Right atrium auricular region (tissue), 2 donors: ENCODE results near the gene BRD3. TPM values are rescaled to one million over a fixed set of nuclear protein-coding genes. Genes with fewer than 3 reads are reported as not detected.

Experiments used
- DNase-seq: peaks from one replicate; pipeline ENCODE4 v3.0.0-alpha.2; 2019; ENCODE audit warnings: low spot score
- H3K27ac ChIP-seq, 2 donors: fragments of 200-600 bp; sonication (generic); 1 replicate in 1 of 2; 2 replicates in 1 of 2; pipeline ENCODE4 v1.5.1; 2016 to 2019
- H3K27me3 ChIP-seq, 2 donors: fragments of 200-600 bp; sonication (generic); one replicate each; pipeline versions ENCODE4 v1.5.1 to v1.6.0; 2017 to 2019
- H3K36me3 ChIP-seq: fragments of 200-600 bp; sonication (generic); one replicate; pipeline ENCODE4 v1.5.1; 2016
- H3K4me1 ChIP-seq, 2 donors: fragments of 200-600 bp; sonication (generic); one replicate each; pipeline versions ENCODE4 v1.5.1 to v1.6.0; 2017 to 2019
- H3K4me3 ChIP-seq, 2 donors: fragments of 200-600 bp; sonication (generic); 1 replicate in 1 of 2; 2 replicates in 1 of 2; pipeline ENCODE4 v1.5.1; 2017 to 2019; ENCODE audit warnings: mild to moderate bottlenecking in 1 of 2, moderate library complexity in 1 of 2
- H3K9me3 ChIP-seq, 2 donors: fragments of 200-600 bp; sonication (generic); one replicate each; pipeline ENCODE4 v1.5.1; 2019
- total RNA-seq, 2 donors: library from RNA; depleted of rRNA; stranded (reverse); fragments of >200 nt; gene quantifications; one replicate each; pipeline ENCODE4 v1.1.0, GENCODE V29; 2016
- TF ChIP-seq, protein P1 (sequence below), 2 donors: fragments of 200-600 bp; sonication (generic); IDR thresholded peaks; one replicate each; pipeline ENCODE4 v1.5.1; 2019; ENCODE audit warnings: antibody characterized with exemption in 2 of 2

Gene BRD3
- total RNA-seq, 2 donors from 2014 or later: 14.1 to 18.5 TPM

DNA sequence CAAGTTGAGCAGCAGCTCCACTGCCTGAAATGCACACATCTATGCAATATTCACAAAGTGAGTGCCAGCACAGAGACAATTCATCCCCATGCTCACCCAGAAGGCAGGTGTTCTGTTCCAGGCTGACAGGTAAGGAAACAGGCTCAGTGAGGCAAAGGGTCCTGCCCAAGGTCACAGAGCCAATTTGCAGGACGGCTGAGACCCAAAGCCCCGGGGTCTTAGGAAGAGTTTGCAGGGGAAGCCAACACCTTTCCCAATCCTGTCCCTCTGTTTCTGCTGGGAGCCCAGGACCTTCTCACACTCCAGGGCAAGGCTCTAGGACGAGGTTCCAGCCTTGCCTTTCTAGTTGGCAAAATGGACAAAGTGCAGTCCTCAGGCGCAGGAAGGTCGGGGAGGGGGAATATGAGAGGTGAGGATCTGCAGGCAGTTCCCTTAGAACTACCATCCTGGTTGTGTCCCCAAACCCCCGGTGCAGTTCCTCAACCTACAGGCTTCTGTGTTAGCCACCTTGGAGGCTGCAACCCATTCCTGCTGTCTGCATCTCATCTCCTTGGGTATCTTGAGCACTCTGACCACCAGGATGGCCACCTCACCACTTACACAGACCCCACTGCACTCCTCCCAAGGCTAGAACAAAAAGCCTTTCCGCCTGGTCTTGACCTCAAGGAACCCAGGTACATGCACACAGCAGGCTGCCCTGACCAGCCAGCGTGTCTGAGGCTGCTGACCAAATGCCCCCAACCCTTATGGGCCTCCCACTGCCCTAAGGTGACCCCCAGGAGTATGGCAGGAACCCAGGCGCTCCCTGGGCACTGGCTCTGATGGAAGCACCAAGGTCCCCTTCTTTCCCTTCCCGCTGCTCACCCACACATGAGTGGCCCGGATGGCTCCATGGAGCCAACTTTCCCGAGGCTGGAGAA lies 1.9 kb upstream of the BRD3 start:
- H3K4me3 ChIP-seq: no peak overlapping the region
- no peaks in the 10 kb centered on the region for H3K36me3 ChIP-seq
- H3K4me1 ChIP-seq: peaks cover 0 to 23% of the 10 kb centered on the region in 2 donors
- H3K9me3 ChIP-seq: no peaks in the 10 kb centered on the region
- no peak overlapping the region for H3K27ac ChIP-seq
- no peaks in the 10 kb centered on the region for H3K27me3 ChIP-seq
- TF ChIP-seq, protein P1, sequence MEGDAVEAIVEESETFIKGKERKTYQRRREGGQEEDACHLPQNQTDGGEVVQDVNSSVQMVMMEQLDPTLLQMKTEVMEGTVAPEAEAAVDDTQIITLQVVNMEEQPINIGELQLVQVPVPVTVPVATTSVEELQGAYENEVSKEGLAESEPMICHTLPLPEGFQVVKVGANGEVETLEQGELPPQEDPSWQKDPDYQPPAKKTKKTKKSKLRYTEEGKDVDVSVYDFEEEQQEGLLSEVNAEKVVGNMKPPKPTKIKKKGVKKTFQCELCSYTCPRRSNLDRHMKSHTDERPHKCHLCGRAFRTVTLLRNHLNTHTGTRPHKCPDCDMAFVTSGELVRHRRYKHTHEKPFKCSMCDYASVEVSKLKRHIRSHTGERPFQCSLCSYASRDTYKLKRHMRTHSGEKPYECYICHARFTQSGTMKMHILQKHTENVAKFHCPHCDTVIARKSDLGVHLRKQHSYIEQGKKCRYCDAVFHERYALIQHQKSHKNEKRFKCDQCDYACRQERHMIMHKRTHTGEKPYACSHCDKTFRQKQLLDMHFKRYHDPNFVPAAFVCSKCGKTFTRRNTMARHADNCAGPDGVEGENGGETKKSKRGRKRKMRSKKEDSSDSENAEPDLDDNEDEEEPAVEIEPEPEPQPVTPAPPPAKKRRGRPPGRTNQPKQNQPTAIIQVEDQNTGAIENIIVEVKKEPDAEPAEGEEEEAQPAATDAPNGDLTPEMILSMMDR (IDR thresholded peaks at IDR 0.05): no peak
- DNase-seq: no peak

DNA sequence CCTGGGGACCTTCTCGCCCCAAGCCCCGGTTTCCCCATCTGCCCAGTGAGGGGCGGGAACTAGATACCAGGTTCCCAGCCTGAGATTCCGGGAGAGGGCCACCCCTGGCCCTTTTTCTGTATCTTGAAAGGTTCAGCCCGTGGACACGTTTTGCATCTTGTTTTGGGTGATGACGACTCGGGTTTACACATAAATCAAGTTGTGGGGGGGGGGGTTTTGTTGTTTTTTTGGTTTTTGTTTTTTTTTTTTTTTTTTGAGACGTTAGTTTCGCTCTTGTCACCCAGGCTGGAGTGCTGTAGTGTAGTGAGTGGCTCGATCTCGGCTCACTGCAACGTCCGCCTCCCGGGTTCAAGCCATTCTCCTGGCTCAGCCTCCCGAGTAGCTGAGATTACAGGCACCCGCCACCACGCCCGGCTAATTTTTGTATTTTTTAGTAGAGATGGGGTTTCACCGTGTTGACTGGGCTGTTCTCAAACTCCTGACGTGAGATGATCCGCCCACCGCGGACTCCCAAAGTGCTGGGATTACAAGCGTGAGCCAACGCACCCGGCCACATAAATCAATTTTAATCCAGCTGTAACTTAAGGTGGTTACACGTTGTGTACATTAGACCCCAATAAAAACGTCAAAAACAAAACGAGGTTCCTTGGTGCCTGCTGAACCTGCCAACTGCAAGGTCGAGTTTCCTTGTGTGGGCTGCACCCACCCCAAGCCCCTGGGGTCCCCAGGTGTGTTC lies 1.1 kb upstream of the BRD3 start:
- TF ChIP-seq, protein P1 (IDR thresholded peaks at IDR 0.05): no peak
- Histone ChIP-seq H3K4me1 (peaks cover 0 to 31% of the 10 kb centered on the region in 2 donors), H3K9me3 (no peaks in the 10 kb centered on the region), H3K36me3 (no peaks in the 10 kb centered on the region), H3K27me3 (no peaks in the 10 kb centered on the region), H3K27ac (peak overlapping the region; percentile 96 to 99), H3K4me3 (peak overlapping the region; percentile 82 to 96)
- DNase-seq: no peak

DNA sequence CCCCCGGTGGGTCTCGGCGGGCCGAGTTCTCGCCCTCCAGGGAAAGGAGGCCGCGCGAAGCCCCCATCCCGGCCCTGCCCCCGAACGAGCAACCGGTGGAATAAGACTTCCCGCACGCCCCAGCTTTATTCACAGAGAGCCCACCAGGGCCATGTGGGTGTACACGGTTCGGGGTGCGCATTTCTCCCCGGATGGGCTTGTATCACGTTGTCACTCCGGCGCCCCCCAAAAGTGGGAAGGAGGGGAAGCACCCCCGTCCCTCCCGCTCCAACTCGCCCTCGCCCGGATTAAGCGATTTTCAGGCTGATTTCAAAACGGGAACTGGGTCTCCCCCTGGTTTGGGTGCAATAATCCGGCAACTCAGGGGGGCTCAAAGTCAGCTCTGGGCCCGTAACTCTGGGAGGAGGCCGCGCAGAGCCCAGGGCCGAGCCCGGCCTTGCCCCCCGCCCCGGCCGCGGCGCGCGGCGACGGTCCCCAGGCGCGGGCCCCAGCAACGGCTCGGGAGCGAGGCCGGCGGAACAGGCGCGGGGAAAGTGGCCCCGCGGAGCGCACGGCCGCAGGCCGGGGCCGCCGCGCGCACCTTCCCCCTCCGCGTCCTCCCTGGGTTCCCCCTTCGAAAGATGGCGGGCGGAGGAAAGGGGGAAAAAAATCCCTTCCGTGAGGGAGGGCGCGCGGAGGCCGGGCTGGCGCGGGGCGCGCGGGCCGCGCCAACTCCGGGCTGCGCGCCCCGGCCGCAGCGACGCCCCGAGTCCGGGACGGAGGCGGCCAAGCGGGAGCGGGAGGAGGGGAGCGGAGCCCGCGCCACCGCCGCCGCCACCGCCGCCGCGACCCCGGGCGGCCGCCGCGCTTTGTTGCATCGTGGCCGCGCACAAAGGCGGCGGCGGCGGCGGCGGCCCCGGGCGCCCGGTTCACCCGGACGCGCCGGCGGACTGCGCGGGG lies 644 bp downstream of the BRD3 start:
- TF ChIP-seq, protein P1 (IDR thresholded peaks at IDR 0.05): no peak
- no peak for DNase-seq
- Histone ChIP-seq H3K27me3 (no peaks in the 10 kb centered on the region), H3K9me3 (no peaks in the 10 kb centered on the region), H3K36me3 (no peaks in the 10 kb centered on the region), H3K27ac (peak overlapping the region; percentile 49 to 76), H3K4me3 (peak overlapping the region; percentile 57 to 82), H3K4me1 (peaks cover 0 to 48% of the 10 kb centered on the region in 2 donors)

DNA sequence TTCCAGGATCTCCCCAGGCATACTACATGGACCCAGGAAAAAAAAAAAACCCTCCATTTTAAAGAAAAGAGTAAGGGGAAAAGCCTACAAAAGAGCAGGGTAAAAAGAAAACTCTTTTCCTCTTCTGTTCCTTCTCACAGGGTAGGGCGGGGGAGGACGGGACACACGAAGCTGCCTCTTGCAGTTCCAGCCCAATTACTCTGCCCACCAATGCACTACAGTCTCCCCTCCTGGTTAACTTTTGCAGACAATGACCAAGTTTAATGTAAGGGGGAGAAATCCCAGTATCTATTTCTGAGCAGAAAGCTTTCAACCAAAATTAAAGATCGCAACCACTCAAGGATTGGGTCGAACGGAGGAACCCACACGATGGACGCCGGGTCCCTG lies 1.3 kb downstream of the BRD3 start:
- TF ChIP-seq, protein P1 (IDR thresholded peaks at IDR 0.05): no peak
- Histone ChIP-seq H3K27me3 (no peaks in the 10 kb centered on the region), H3K4me3 (peak overlapping the region; percentile 57 to 82), H3K9me3 (no peaks in the 10 kb centered on the region), H3K4me1 (peaks cover 0 to 55% of the 10 kb centered on the region in 2 donors), H3K36me3 (no peaks in the 10 kb centered on the region), H3K27ac (peak overlapping the region; percentile 49 to 76)
- no peak for DNase-seq
